Embryonic facial prominence (tissue), 1 donor: ENCODE measurements around the gene WSB1.
"Not testable (repeated sequence)": the region's sequence is repeated elsewhere in the genome, so short reads cannot be mapped to it uniquely, and the experiment has no call there.

Experiments used
- DNase-seq: peaks from one replicate; pipeline ENCODE4 v3.0.0-alpha.2; 2016; ENCODE audit errors: extremely low spot score

The WSB1 gene

GRCh38 chr17:27293898-27294688, at the start of gene WSB1:
Gene WSB1, plus strand, starts transcription at chr17:27294114. Its CDS starts 282 bp downstream, at chr17:27294396.
- peak; percentile 89 for DNase-seq

GRCh38 chr17:27244491-27245223, 49.3 kb upstream of the WSB1 start:
- no peak for DNase-seq

GRCh38 chr17:27245230-27245696, 48.7 kb upstream of the WSB1 start:
- DNase-seq: peak; percentile 26

GRCh38 chr17:27246537-27246936, 47.4 kb upstream of the WSB1 start:
- no peak for DNase-seq

GRCh38 chr17:27247071-27247957, 46.6 kb upstream of the WSB1 start:
- DNase-seq: no peak

GRCh38 chr17:27247958-27248342, 46.0 kb upstream of the WSB1 start:
- no peak for DNase-seq

- DNase-seq: not testable (repeated sequence)
These were observed 43.1 kb upstream of the WSB1 start for GRCh38 chr17:27250791-27251190.

GRCh38 chr17:27254802-27255201, 39.1 kb upstream of the WSB1 start:
- DNase-seq: not testable (repeated sequence)

GRCh38 chr17:27256225-27257030, 37.5 kb upstream of the WSB1 start:
- no peak for DNase-seq

- DNase-seq: no peak
These were observed 36.9 kb upstream of the WSB1 start for GRCh38 chr17:27257031-27257357.

GRCh38 chr17:27259356-27259755, 34.6 kb upstream of the WSB1 start:
- DNase-seq: no peak

- DNase-seq: no peak
These were observed 30.5 kb upstream of the WSB1 start for GRCh38 chr17:27263386-27263785.

- DNase-seq: no peak
These were observed 29.7 kb upstream of the WSB1 start for GRCh38 chr17:27264068-27264812.

- no peak for DNase-seq
These were observed 28.6 kb upstream of the WSB1 start for GRCh38 chr17:27265333-27265732.

GRCh38 chr17:27266228-27266627, 27.7 kb upstream of the WSB1 start:
- no peak for DNase-seq

GRCh38 chr17:27268394-27269085, 25.4 kb upstream of the WSB1 start:
- DNase-seq: no peak

- DNase-seq: no peak
These were observed 24.7 kb upstream of the WSB1 start for GRCh38 chr17:27269201-27269600.

- DNase-seq: no peak
These were observed 23.9 kb upstream of the WSB1 start for GRCh38 chr17:27269974-27270373.

- DNase-seq: no peak
These were observed 17.2 kb upstream of the WSB1 start for GRCh38 chr17:27276653-27277156.

- not testable (repeated sequence) for DNase-seq
These were observed 14.8 kb upstream of the WSB1 start for GRCh38 chr17:27279132-27279531.
